ENCODE data around the gene TRMT112.

Gene TRMT112

DNA sequence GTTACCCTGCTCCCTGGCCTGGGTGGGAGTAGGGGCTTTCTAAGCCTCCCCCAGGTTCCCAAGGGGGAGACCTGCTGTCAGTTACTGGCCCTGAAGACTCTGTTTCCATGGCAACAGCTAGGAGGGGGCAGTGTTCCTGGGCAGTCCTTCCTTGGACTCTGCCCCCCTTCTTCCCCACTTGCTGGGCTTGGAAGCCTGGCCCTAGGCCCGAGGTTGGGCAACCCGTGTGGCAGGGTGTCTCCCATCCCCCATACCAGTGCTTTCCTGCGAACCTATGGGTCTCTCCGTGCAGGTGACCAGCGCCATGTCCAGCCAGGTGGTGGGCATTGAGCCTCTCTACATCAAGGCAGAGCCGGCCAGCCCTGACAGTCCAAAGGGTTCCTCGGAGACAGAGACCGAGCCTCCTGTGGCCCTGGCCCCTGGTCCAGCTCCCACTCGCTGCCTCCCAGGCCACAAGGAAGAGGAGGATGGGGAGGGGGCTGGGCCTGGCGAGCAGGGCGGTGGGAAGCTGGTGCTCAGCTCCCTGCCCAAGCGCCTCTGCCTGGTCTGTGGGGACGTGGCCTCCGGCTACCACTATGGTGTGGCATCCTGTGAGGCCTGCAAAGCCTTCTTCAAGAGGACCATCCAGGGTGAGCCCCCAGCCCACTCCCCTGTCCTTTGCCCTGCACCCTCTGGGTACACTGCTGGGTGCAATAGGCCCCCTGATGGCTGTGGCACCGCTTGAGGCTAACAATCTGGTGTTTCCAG, 10.3 kb downstream of the TRMT112 start:
- DNase-seq = no peak

- DNase-seq = no peak
Observed at GRCh38 chr11:64306563-64306875, 10.8 kb downstream of the TRMT112 start.

GRCh38 chr11:64305691-64306562, 11.4 kb downstream of the TRMT112 start:
- peak; percentile 60 to 80 (median 68) for DNase-seq

DNA sequence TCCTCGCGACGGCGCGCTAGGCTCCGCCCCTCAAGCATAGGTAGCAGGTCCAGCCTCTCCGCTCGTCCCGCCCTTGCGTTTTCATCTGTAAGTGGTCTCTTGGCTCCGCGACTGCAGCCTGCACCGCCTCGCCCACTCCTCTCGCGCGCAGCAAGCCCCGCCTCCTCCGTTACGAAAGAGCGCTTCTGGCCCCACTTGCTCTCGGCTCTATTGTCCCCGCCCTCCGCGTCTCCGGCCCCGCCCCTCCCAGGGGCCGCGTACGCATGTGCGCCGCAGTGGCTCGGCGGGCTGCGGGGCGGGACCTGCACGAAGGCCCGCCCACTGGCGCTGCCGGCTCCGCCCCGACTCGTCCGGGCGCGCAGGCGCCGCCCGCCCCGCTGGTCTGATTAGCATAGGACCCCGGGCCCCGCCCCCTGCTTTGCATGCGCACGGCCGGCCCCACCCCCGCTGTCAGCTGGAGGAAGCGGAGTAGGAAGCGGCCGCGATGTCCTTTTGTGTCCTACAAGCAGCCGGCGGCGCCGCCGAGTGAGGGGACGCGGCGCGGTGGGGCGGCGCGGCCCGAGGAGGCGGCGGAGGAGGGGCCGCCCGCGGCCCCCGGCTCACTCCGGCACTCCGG, 12.2 kb downstream of the TRMT112 start, which contains the start of gene ESRRA:
TSS of gene ESRRA (plus strand) at position 450 of the 616 bp plus-strand sequence. CDS start 1,656 bp downstream, outside the sequence.
- DNase-seq = peak; percentile 99 to 100 (median 100)

DNA sequence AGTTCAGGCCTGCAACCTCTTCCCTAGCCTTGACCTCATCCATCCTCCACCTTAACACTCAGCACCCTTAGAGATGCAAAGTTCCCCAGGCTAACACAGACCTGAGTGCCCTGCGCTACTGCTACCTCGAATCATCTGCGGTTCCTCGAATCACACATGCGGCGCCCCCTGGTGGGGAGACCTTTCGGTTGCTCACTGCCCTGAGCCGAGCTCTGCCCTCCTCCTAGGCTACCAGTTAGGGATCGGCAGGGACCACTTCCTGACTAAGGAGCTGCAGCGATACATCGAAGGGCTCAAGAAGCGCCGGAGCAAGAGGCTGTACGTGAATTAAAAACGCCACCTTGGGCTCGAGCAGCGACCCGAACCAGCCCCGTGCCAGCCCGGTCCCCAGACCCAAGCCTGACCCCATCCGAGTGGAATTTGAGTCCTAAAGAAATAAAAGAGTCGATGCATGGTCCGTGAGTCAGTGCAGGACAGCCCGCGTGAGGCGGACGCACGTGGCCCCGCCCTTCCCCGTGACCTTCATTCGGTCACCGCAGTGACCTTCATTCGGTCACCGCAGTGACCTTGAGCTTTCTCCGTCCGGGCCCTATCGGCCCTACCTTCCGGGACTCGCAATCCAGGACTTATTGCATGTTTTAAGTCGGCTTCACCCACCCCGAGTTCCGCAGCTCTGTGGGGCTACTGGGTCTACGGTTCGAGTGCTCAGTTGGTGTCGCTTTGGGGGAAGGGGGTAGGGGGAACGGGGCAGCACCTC, 12.9 kb downstream of the TRMT112 start:
- peak; percentile 96 to 98 (median 97) for DNase-seq

- DNase-seq = no peak
Observed at GRCh38 chr11:64304032-64304315, 13.4 kb downstream of the TRMT112 start.

DNA sequence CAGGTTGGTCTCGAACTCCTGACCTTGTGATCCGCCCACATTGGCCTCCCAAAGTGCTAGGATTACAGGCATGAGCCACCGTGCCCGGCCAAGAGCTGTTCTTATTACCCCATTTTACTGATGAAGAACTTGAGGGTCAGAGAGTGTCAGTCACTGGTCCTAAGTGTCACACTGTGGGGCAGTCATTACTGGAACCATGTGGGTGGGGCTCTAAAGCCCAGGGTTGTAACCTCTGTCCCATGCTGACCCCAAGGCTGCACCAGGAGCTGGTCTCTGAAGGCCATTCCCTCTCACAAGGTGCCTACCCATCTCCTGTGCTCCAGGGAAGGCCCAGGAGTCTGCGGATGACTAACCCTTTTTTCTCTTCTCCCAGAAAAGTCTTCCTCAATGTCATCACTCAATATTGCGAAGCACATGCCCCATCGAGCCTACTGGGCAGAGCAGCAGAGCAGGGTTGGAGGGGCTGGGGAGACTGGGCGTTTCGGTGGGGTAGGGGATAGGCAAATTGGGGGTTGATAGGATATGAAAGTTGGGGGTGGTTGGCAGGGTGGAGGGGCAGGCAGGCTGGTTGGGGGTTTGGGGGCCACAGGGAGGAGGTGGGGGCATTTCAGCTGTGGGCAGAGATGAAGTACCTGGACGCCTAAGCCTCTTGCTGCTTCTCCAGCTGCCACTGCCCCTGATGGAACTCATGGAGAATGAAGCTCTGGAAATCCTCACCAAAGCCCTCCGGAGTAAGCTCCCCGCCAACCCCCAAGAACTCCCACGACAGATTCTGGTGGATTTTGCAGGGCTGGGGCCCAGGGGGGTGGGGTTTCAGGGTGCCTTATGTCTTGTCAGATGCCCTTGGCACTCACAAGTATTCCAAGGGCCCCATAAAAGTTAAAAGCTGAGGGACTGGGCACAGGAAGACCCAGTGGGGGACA, 14.0 kb downstream of the TRMT112 start:
- no peak for DNase-seq

- DNase-seq = peak in 1 of 4 experiments; percentile 25
Observed at GRCh38 chr11:64299847-64300648, 17.3 kb downstream of the TRMT112 start, which contains the start of gene CATSPERZ. Gene CATSPERZ, plus strand, starts transcription at chr11:64300358. Its CDS starts 53 bp downstream, at chr11:64300411.

- peak; percentile 35 to 78 (median 60) for DNase-seq
Observed at GRCh38 chr11:64298966-64299846, 18.2 kb downstream of the TRMT112 start.

GRCh38 chr11:64297699-64298358, 19.5 kb downstream of the TRMT112 start:
- peak in 1 of 4 experiments; percentile 48 for DNase-seq

DNA sequence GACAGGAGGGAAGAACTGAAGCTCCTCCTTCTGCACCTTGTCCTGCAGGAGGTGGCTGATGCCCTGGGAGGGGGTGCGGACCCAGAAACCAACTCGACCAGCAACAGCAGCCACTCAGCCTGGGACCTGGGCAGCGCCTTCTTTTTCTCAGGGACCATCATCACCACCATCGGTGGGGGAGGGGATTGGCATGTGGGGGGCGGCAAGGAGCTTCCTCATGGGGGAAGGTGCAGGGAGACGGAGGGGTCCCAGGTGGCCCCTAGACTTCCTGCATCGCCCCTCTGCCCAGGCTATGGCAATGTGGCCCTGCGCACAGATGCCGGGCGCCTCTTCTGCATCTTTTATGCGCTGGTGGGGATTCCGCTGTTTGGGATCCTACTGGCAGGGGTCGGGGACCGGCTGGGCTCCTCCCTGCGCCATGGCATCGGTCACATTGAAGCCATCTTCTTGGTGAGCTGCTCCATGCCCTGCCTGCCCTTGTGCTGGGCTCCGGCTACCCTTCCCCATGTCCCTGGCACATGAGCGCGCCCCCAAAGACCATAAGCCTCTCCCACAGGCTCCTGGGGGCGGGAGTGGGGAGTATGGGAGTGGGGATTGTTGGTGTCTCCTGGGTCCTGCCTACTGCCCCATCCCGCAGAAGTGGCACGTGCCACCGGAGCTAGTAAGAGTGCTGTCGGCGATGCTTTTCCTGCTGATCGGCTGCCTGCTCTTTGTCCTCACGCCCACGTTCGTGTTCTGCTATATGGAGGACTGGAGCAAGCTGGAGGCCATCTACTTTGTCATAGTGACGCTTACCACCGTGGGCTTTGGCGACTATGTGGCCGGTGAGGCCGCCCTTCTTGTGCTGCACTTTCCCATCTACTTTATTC, 20.3 kb downstream of the TRMT112 start:
- DNase-seq = peak; percentile 33 to 64 (median 50)

DNA sequence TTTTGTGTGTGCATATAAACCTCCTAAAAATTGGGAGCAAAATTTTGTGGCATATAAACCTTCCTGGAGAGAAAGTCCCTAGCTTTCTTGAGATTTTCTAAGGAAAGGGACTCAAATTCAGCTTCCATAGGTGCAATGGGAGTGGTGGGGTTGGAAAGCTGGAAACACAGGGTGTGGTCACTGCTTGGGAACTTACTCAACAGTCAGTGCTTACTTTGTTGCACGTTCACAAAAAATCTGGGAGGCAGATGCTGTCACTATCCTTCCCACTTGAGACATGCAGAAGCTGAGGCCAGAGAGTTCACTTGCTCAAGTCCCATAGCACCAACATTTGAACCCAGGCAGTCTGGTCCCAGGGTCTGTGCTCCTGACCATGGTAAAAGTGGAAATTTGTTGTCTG, 21.1 kb downstream of the TRMT112 start:
- peak in 1 of 4 experiments; percentile 9 for DNase-seq

DNA sequence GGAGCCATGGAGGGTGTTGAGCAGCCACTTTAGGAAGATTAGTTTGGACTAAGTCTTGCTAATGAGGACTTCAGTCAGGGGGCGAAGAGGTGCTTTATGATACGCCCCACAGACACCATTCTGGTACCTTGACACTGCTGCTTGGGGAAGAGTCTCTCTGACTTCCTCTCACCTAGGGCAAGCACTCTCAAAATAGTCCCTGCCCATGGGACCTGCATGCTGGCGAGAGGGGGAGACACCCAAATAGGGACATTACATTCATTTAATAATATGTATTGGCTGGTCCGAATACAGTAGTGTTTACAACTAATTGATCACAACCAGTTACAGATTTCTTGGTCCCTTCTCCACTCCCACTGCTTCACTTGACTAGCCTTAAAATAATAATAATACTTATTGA, 21.6 kb downstream of the TRMT112 start:
- DNase-seq = no peak

GRCh38 chr11:64294774-64295173, 22.6 kb downstream of the TRMT112 start:
- DNase-seq = no peak

GRCh38 chr11:64292460-64293254, 24.7 kb downstream of the TRMT112 start:
- peak in 3 of 4 experiments; percentile 41 to 58 (median 48) for DNase-seq

DNA sequence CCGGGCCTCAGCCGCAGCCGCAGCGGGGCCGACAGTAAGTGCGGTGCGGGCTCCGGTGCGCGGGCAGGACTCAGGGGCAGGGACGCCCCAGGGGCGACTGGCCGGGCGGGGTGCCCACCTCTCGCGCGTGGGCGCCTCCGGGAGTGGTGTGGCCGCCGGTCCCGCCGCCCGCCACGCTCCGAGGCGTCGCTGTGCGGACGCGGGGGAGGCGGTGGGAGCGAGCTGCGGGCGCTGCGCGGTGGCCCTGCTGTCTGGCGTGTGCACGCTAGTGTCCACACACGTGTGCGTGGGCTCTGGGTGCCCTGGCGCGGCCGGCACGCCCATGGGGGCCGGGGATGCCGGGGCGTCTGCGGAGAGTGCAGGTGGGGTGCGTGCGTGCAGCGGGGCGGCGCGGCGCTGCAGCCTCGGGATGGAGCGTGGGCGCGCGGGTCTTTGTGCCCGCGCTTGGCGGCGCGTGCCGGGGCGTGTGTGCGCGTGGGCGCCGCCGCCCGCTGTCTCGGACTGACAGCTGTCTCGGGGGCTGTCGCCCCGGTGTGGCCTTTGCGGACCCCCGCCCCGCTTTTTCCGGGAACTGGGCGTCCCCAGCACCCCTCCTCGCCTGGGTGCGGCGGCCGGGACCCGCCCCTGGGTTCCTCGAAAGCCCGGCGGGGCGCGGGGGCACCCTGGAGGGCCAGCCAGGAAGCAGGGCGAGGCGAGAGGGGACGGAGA, 25.5 kb downstream of the TRMT112 start:
- DNase-seq = peak in 2 of 4 experiments; percentile 19 to 28
